Sigmoid colon (tissue), 4 donors: Measurements from ENCODE around the gene SNX5.

Experiments used
- EP300 ChIP-seq, 4 donors: sonication (generic); formaldehyde crosslinking; IDR thresholded peaks; one replicate each; pipeline ENCODE4 v1.6.1; 2017; ENCODE audit warnings: antibody characterized with exemption in 4 of 4
- POLR2A ChIP-seq, 2 donors: fragments of 450-650 bp; IDR thresholded peaks; one replicate each; pipeline ENCODE4 v1.6.1; 2016; ENCODE audit warnings: antibody characterized with exemption in 2 of 2, mild to moderate bottlenecking in 2 of 2, moderate library complexity in 2 of 2
- POLR2AphosphoS5 ChIP-seq, 4 donors: sonication (generic); formaldehyde crosslinking; IDR thresholded peaks; one replicate each; pipeline ENCODE4 v1.6.1; 2017; ENCODE audit warnings: antibody characterized with exemption in 4 of 4
- TF ChIP-seq, protein P1 (sequence below), 4 experiments: fragments of 450-650 bp in 3 of 4; fragments of 200-600 bp in 1 of 4; IDR thresholded peaks; one replicate each; pipeline ENCODE4 v1.5.1; 2016 to 2019; ENCODE audit warnings: antibody characterized with exemption in 4 of 4, mild to moderate bottlenecking in 3 of 4, moderate library complexity in 2 of 4

GRCh38 chr20:17917832-17918618 is 50.6 kb downstream of the SNX5 start:
- TF ChIP-seq EP300 (IDR thresholded peaks at IDR 0.05), result no peak
- TF ChIP-seq, protein P1, sequence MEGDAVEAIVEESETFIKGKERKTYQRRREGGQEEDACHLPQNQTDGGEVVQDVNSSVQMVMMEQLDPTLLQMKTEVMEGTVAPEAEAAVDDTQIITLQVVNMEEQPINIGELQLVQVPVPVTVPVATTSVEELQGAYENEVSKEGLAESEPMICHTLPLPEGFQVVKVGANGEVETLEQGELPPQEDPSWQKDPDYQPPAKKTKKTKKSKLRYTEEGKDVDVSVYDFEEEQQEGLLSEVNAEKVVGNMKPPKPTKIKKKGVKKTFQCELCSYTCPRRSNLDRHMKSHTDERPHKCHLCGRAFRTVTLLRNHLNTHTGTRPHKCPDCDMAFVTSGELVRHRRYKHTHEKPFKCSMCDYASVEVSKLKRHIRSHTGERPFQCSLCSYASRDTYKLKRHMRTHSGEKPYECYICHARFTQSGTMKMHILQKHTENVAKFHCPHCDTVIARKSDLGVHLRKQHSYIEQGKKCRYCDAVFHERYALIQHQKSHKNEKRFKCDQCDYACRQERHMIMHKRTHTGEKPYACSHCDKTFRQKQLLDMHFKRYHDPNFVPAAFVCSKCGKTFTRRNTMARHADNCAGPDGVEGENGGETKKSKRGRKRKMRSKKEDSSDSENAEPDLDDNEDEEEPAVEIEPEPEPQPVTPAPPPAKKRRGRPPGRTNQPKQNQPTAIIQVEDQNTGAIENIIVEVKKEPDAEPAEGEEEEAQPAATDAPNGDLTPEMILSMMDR (IDR thresholded peaks at IDR 0.05), result no peak
- TF ChIP-seq POLR2A (IDR thresholded peaks at IDR 0.05), result no peak
- no peak for TF ChIP-seq POLR2AphosphoS5 (IDR thresholded peaks at IDR 0.05)
